IPS-18c (cell line): ENCODE results near the gene KMT2E.

Source experiments
- H3K4me3 ChIP-seq: 2 replicates; pipeline ENCODE4 v1.7.0; 2013; ENCODE audit warnings: low read depth, mild to moderate bottlenecking, low read length, moderate library complexity; ENCODE audit not compliant: insufficient read depth
- H3K9me3 ChIP-seq: one replicate; pipeline ENCODE4 v1.6.1; 2013; ENCODE audit warnings: mild to moderate bottlenecking, low read length, moderate library complexity; ENCODE audit not compliant: control insufficient read depth, insufficient read depth

KMT2E gene

GRCh38 chr7:105126436-105126975 is 112.5 kb downstream of the KMT2E start:
- no peaks in the 10 kb centered on the region for H3K9me3 ChIP-seq
- H3K4me3 ChIP-seq, result no peak overlapping the region

- Histone ChIP-seq H3K4me3 (no peak overlapping the region), H3K9me3 (no peaks in the 10 kb centered on the region)
Observed at GRCh38 chr7:105127179-105127578, 113.2 kb downstream of the KMT2E start.

- H3K4me3 ChIP-seq, result no peak overlapping the region
- H3K9me3 ChIP-seq, result no peaks in the 10 kb centered on the region
Observed at GRCh38 chr7:105130048-105130447, 116.0 kb downstream of the KMT2E start.

GRCh38 chr7:105130580-105130979 is 116.6 kb downstream of the KMT2E start:
- Histone ChIP-seq H3K9me3 (no peaks in the 10 kb centered on the region), H3K4me3 (no peak overlapping the region)

- H3K9me3 ChIP-seq, result no peaks in the 10 kb centered on the region
- no peak overlapping the region for H3K4me3 ChIP-seq
Observed at GRCh38 chr7:105131033-105131656, 117.1 kb downstream of the KMT2E start.

GRCh38 chr7:105131890-105132289 is 117.9 kb downstream of the KMT2E start:
- Histone ChIP-seq H3K4me3 (no peak overlapping the region), H3K9me3 (no peaks in the 10 kb centered on the region)

GRCh38 chr7:105132335-105132734 is 118.3 kb downstream of the KMT2E start:
- Histone ChIP-seq H3K9me3 (no peaks in the 10 kb centered on the region), H3K4me3 (no peak overlapping the region)

- Histone ChIP-seq H3K4me3 (no peak overlapping the region), H3K9me3 (no peaks in the 10 kb centered on the region)
Observed at GRCh38 chr7:105132835-105133234, 118.8 kb downstream of the KMT2E start.

- no peaks in the 10 kb centered on the region for H3K9me3 ChIP-seq
Observed at GRCh38 chr7:105133358-105133757, 119.4 kb downstream of the KMT2E start.

GRCh38 chr7:105133986-105134655 is 120.1 kb downstream of the KMT2E start:
- Histone ChIP-seq H3K9me3 (no peaks in the 10 kb centered on the region), H3K4me3 (no peak overlapping the region)

More at GRCh38 chr7:105133358-105133757, 119.4 kb downstream of the KMT2E start:
- no peak overlapping the region for H3K4me3 ChIP-seq

- Histone ChIP-seq H3K4me3 (no peak overlapping the region), H3K9me3 (no peaks in the 10 kb centered on the region)
Observed at GRCh38 chr7:105136221-105136620, 122.2 kb downstream of the KMT2E start.

GRCh38 chr7:105137898-105138297 is 123.9 kb downstream of the KMT2E start:
- Histone ChIP-seq H3K4me3 (no peak overlapping the region), H3K9me3 (no peaks in the 10 kb centered on the region)

- Histone ChIP-seq H3K9me3 (no peaks in the 10 kb centered on the region), H3K4me3 (no peak overlapping the region)
Observed at GRCh38 chr7:105139381-105139780, 125.4 kb downstream of the KMT2E start.

GRCh38 chr7:105141068-105141467 is 127.1 kb downstream of the KMT2E start:
- Histone ChIP-seq H3K4me3 (no peak overlapping the region), H3K9me3 (no peaks in the 10 kb centered on the region)

GRCh38 chr7:105149827-105150226 is 135.8 kb downstream of the KMT2E start:
- no peaks in the 10 kb centered on the region for H3K9me3 ChIP-seq
- H3K4me3 ChIP-seq, result no peak overlapping the region

- no peaks in the 10 kb centered on the region for H3K9me3 ChIP-seq
Observed at GRCh38 chr7:105151152-105151551, 137.1 kb downstream of the KMT2E start.

GRCh38 chr7:105153531-105153930 is 139.5 kb downstream of the KMT2E start:
- no peak overlapping the region for H3K4me3 ChIP-seq
- H3K9me3 ChIP-seq, result no peaks in the 10 kb centered on the region

More at GRCh38 chr7:105151152-105151551, 137.1 kb downstream of the KMT2E start:
- H3K4me3 ChIP-seq, result no peak overlapping the region

- no peak overlapping the region for H3K4me3 ChIP-seq
Observed at GRCh38 chr7:105154084-105154483, 140.1 kb downstream of the KMT2E start.

More at GRCh38 chr7:105154084-105154483, 140.1 kb downstream of the KMT2E start:
- H3K9me3 ChIP-seq, result no peaks in the 10 kb centered on the region
